H9 (cell line): ENCODE results near the gene CFHR2. TPM values are rescaled to one million over a fixed set of nuclear protein-coding genes. Genes with fewer than 3 reads are reported as not detected.
"Not testable (repeated sequence)": the region's sequence is repeated elsewhere in the genome, so short reads cannot be mapped to it uniquely, and the experiment has no call there.

ENCODE experiments used
- DNase-seq: peaks from one replicate; pipeline ENCODE4 v3.0.0-alpha.2; 2017
- H2AFZ ChIP-seq: one replicate; pipeline ENCODE4 v1.6.1; 2013; ENCODE audit warnings: mild to moderate bottlenecking, low read length, control low read depth, moderate library complexity
- H2AK5ac ChIP-seq: 2 replicates; pipeline ENCODE4 v1.6.1; 2013; ENCODE audit warnings: low read length, control low read depth, mixed read lengths; ENCODE audit not compliant: insufficient read length
- H2BK120ac ChIP-seq: one replicate; pipeline ENCODE4 v1.6.1; 2013; ENCODE audit warnings: low read depth, mild to moderate bottlenecking, low read length, control low read depth, inconsistent platforms; ENCODE audit not compliant: poor library complexity, severe bottlenecking
- H2BK12ac ChIP-seq: 2 replicates; pipeline ENCODE4 v1.6.1; 2013; ENCODE audit warnings: low read length, control low read depth, mixed read lengths, low read depth; ENCODE audit not compliant: insufficient read length
- H2BK15ac ChIP-seq: 2 replicates; pipeline ENCODE4 v1.6.1; 2013; ENCODE audit warnings: low read depth, low read length, control low read depth
- H2BK20ac ChIP-seq: one replicate; pipeline ENCODE4 v1.6.1; 2013; ENCODE audit warnings: low read depth, mild to moderate bottlenecking, low read length, control low read depth, inconsistent platforms; ENCODE audit not compliant: poor library complexity, severe bottlenecking
- H2BK5ac ChIP-seq: 2 replicates; pipeline ENCODE4 v1.6.1; 2013; ENCODE audit warnings: low read length, control low read depth, mixed read lengths; ENCODE audit not compliant: insufficient read length
- H3K14ac ChIP-seq: 2 replicates; pipeline ENCODE4 v1.6.1; 2013; ENCODE audit warnings: low read length, control low read depth; ENCODE audit not compliant: insufficient read depth
- H3K18ac ChIP-seq: 2 replicates; pipeline ENCODE4 v1.6.1; 2013; ENCODE audit warnings: low read depth, mild to moderate bottlenecking, mixed read lengths, low read length, control low read depth; ENCODE audit not compliant: insufficient read length
- H3K23ac ChIP-seq: 2 replicates; pipeline ENCODE4 v1.6.1; 2013; ENCODE audit warnings: low read length, control low read depth, mixed read lengths, low read depth; ENCODE audit not compliant: insufficient read length
- H3K23me2 ChIP-seq: 2 replicates; pipeline ENCODE4 v1.6.1; 2013; ENCODE audit warnings: low read depth, mild to moderate bottlenecking, mixed read lengths, low read length, control low read depth; ENCODE audit not compliant: insufficient read length, poor library complexity, severe bottlenecking
- H3K27ac ChIP-seq: 2 replicates; pipeline ENCODE4 v1.5.1; 2013; ENCODE audit warnings: low read length, control low read depth, mixed read lengths, low read depth; ENCODE audit not compliant: insufficient read length
- H3K27me3 ChIP-seq: 2 replicates; pipeline ENCODE4 v1.6.1; 2013; ENCODE audit warnings: low read length, control low read depth, inconsistent platforms; ENCODE audit not compliant: insufficient read depth
- H3K4ac ChIP-seq: 2 replicates; pipeline ENCODE4 v1.6.1; 2013; ENCODE audit warnings: low read depth, mild to moderate bottlenecking, control low read depth, inconsistent platforms, low read length, moderate library complexity
- H3K4me1 ChIP-seq: 2 replicates; pipeline ENCODE4 v1.6.1; 2013; ENCODE audit warnings: low read length, control low read depth, inconsistent platforms; ENCODE audit not compliant: insufficient read depth
- H3K4me2 ChIP-seq: 2 replicates; pipeline ENCODE4 v1.6.1; 2013; ENCODE audit warnings: low read length, control low read depth, mixed read lengths; ENCODE audit not compliant: insufficient read length, insufficient read depth
- H3K56ac ChIP-seq: 2 replicates; pipeline ENCODE4 v1.6.1; 2013; ENCODE audit warnings: low read depth, mild to moderate bottlenecking, mixed read lengths, low read length, control low read depth; ENCODE audit not compliant: insufficient read length
- H3K79me1 ChIP-seq: 2 replicates; pipeline ENCODE4 v1.6.1; 2013; ENCODE audit warnings: low read depth, mild to moderate bottlenecking, moderate library complexity, low read length, control low read depth, inconsistent platforms; ENCODE audit not compliant: insufficient read depth, poor library complexity, severe bottlenecking
- H3K79me2 ChIP-seq: 2 replicates; pipeline ENCODE4 v1.6.1; 2013; ENCODE audit warnings: low read length, control low read depth, inconsistent platforms; ENCODE audit not compliant: insufficient read depth
- H3K9ac ChIP-seq: 2 replicates; pipeline ENCODE4 v1.6.1; 2013; ENCODE audit warnings: low read length, control low read depth, mixed read lengths; ENCODE audit not compliant: insufficient read length; ENCODE audit errors: extremely low read depth
- H3K9me3 ChIP-seq: one replicate; pipeline ENCODE4 v1.6.1; 2013; ENCODE audit warnings: low read depth, low read length, inconsistent platforms; ENCODE audit not compliant: control insufficient read depth
- H3T11ph ChIP-seq: one replicate; pipeline ENCODE4 v1.6.1; 2013; ENCODE audit warnings: mild to moderate bottlenecking, low read length, control low read depth, inconsistent platforms
- H4K20me1 ChIP-seq: one replicate; pipeline ENCODE4 v1.6.1; 2013; ENCODE audit not compliant: control insufficient read depth, insufficient read length, insufficient read depth
- H4K5ac ChIP-seq: 2 replicates; pipeline ENCODE4 v1.6.1; 2013; ENCODE audit warnings: low read depth, mild to moderate bottlenecking, mixed read lengths, low read length, control low read depth; ENCODE audit not compliant: insufficient read length
- H4K8ac ChIP-seq: replicated peaks from 2 replicates; pipeline ENCODE4 v1.6.1; 2013; ENCODE audit warnings: low read length, control low read depth, mixed read lengths, low read depth; ENCODE audit not compliant: insufficient read length
- H4K91ac ChIP-seq: 2 replicates; pipeline ENCODE4 v1.6.1; 2013; ENCODE audit warnings: low read depth, mild to moderate bottlenecking, moderate library complexity, mixed read lengths, low read length, control low read depth; ENCODE audit not compliant: insufficient read length
- H3K27ac Mint-ChIP-seq, 3 experiments: 2 replicates in 2 of 3; 3 replicates in 1 of 3; pipeline ENCODE4 v1.8.0; 2020 to 2021; ENCODE audit warnings: mixed read lengths in 3 of 3, mild to moderate bottlenecking in 1 of 3, moderate library complexity in 1 of 3
- H3K27me3 Mint-ChIP-seq: 2 replicates; pipeline ENCODE4 v1.8.0; 2021; ENCODE audit warnings: low read depth, mild to moderate bottlenecking, moderate library complexity, mixed read lengths
- H3K36me3 Mint-ChIP-seq, 3 experiments: 2 replicates in 2 of 3; 3 replicates in 1 of 3; pipeline ENCODE4 v1.8.0; 2020 to 2021; ENCODE audit warnings: low read depth in 3 of 3, mixed read lengths in 3 of 3; ENCODE audit not compliant: insufficient read depth in 1 of 3
- H3K4me1 Mint-ChIP-seq, 2 experiments: 2 replicates each; pipeline ENCODE4 v1.8.0; 2020; ENCODE audit warnings: mixed read lengths in 2 of 2
- H3K4me3 Mint-ChIP-seq, 2 experiments: 2 replicates in 1 of 2; 3 replicates in 1 of 2; pipeline ENCODE4 v1.8.0; 2020 to 2021; ENCODE audit warnings: mild to moderate bottlenecking in 2 of 2, mixed read lengths in 2 of 2, moderate library complexity in 1 of 2
- H3K9me3 Mint-ChIP-seq, 2 experiments: 2 replicates in 1 of 2; 3 replicates in 1 of 2; pipeline ENCODE4 v1.8.0; 2020; ENCODE audit warnings: mild to moderate bottlenecking in 2 of 2, mixed read lengths in 2 of 2, moderate library complexity in 1 of 2
- WGBS: extraction: QIAGEN DNeasy Blood & Tissue Kit; methylation state at CpG from one replicate; pipeline ENCODE4 v1.1.7; 2013; ENCODE audit warnings: missing lambda C conversion rate, low lambda C conversion rate, mixed read lengths; ENCODE audit not compliant: insufficient read length; ENCODE audit errors: extremely low coverage; 5-methylcytosine and 5-hydroxymethylcytosine counted together
- long read RNA-seq: library from polyadenylated mRNA; unstranded; transcript quantifications from one replicate; pipeline ENCODE4 v2.0.0, GENCODE V29; 2020
- total RNA-seq: library from RNA; stranded (reverse); gene quantifications from 2 replicates; pipeline ENCODE4 v1.2.1, GENCODE V29; 2021

The CFHR2 gene
- not detected in 2 replicates for total RNA-seq
- long read RNA-seq, result 0 reads

DNA sequence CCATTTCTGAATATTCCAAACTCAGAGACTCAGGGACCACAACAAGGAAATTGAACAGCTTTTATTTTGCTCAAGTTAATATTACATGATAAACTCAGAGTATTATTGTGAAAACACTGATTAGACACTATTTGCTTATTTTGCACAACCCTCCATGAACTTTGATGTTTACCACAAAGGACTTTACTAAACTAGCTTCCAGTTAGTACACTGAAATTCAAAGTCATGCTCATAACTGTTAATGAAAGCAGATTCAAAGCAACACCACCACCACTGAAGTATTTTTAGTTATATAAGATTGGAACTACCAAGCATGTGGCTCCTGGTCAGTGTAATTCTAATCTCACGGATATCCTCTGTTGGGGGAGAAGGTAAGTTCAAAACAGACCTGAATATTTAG is at the start of gene CFHR2:
TSS of gene CFHR2 (plus strand) at position 171 of the 400 bp plus-strand sequence. CDS start at position 314, 143 bp downstream.
- H3K27ac Mint-ChIP-seq, H3K27me3 Mint-ChIP-seq, H2BK15ac ChIP-seq, H3K4me1 Mint-ChIP-seq, H3K9ac ChIP-seq, H4K20me1 ChIP-seq, H3K79me2 ChIP-seq, H3K14ac ChIP-seq, H2BK120ac ChIP-seq, H3K18ac ChIP-seq, H4K5ac ChIP-seq, H2BK12ac ChIP-seq, H3K36me3 Mint-ChIP-seq, H4K8ac ChIP-seq, H3K4me2 ChIP-seq, H2BK5ac ChIP-seq, H4K91ac ChIP-seq, H2AFZ ChIP-seq, H3K79me1 ChIP-seq, H3K23me2 ChIP-seq, H3K4ac ChIP-seq, H3K27ac ChIP-seq, H3K56ac ChIP-seq, H3T11ph ChIP-seq, H3K23ac ChIP-seq, H2AK5ac ChIP-seq, H3K9me3 ChIP-seq, H3K4me1 ChIP-seq, H2BK20ac ChIP-seq, H3K4me3 Mint-ChIP-seq, H3K9me3 Mint-ChIP-seq, H3K27me3 ChIP-seq, DNase-seq: not testable (repeated sequence)
- WGBS, result no CpG with 5 or more reads among the region's 1 CpG
